SHP77 treated with DMSO at 0.1 percent for 48 hours (cell line): ENCODE results near the gene TKT.

ENCODE experiments used
- DNase-seq: peaks from one replicate; lab custom pipeline; 2025; lab: John Stamatoyannopoulos, UW

TKT gene

DNA sequence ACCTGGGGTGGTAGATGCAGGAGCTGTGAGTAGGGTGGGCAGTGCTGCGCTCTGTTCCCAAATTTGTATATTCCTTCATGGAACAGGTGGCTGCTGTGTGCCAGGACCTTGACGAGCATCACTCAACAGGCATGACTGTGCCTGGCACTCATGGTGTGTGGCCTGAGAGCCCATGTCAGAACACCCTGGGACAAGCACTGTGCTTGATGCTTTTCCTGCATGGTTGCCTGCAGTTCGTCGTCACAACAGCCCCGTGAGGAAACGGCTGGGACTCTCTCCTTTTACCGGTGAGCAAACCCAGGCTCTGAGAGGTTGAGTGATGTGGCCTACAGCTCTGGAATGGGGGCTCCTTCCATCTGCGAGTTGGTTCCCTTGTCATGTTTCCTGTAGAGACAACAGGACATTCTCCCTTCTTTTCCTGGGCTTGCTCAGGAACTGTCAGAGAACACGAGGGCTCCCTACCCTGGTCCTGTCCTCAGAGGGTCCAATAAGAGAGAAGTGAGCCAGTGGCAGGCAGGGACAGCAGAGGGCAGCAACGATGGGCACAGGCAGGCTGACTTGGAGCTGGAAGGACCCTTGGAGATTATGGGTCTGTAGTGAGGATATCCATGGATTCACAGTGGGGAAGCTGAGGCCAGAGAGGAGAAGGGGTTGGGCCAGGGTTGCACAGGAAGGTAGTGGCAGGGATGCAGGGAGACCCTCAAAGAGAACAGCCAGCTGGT, 57.4 kb downstream of the TKT start:
- DNase-seq = no peak

DNA sequence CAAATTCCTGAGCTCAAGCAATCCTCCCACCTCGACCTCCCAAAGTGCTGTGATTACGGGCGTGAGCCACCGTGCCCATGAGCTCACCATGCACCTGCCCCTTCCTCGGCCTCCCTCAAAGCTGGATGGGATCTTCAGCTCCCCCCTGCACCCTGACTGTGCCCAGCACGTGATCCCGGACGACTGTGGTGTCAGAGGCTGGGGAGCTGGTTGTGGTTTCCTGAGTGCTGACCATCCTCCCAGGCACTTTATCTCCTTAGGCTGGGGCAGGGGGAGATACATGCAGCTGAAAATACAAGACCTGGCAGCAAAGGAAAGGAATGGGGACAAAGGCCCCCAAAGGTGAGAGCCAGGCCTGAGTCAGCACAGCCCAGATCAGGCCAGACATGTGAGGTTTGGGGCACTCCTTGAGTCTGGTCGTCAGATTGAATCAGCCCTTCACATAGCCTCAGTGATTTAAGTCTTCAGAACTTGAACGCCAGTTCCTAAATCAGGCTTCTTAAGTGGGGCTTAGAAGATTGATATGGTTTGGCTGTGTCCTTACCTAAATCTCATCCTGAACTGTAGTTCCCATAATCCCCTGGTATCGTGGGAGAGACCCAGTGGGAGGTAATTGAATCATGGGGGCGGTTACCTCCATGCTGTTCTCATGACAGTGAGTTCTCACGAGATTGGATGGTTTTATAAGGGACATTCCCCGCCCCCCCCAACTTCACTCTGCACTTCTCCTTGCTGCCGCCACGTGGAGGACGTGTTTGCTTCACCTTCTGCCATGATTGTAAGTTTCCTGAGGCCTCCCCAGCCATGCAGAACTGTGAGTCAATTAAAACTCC, 59.0 kb downstream of the TKT start:
- no peak for DNase-seq

DNA sequence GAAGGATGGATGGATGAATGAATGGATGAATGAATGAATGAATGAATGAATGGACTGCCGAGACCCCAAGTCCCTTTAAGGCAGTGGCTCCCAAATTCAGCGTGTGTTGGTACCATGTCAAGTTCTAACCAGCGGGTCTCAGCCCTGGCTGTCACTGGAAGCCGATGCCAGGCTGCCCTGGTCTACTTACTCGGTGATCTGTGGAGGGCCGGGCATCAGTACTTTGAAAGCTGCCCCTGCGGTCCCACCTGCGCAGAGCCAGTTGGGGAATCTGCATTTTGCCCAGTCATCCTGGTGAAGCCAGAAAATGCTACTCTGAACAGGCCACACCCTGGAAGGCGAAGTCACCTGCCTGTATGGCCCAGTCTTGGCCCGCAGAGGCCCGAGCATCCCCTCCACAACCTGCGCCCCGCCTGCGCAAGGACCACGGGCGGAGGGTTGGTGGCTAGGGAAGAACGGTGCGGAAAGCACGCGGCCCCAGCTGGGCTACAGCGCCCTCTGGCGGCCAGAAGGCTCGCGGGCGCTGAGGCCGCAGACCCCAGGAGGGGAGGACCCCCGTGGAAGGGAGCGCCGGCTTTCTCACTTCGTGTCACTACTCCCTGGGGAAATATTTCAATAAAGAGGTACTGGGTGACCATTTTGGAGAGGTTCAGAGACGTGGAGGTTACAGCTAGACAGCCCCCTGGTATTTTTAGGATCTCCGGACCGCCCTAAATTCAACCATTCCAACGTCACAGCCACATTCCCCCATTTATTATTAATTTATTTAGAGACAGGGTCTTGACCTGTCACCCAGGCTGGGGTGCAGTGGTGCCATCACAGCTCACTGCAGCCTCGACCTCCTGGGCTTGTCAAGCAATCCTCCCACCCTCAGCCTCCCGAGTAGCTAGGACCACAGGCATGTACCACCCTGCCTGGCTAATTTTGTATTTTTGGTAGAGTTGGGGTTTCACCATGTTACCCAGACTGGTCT, 59.9 kb downstream of the TKT start:
- no peak for DNase-seq

DNA sequence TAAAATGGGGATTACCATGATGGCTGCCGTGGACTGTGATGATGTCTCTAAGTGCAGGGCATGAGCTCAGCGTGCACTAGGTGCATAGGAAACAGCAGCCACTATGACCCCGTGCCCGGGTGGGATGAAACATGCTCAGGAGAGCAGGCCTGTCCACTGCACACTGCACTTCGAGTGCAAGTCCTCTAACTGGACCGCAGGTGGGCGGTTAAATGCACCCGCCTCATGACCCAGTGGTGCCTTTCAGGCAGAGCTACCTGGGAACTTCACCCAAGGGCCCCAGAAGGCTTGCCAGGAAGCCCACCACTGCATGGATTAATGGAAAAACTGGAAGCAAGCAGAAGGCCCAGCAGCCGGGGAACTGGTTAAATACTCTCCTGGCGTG, 60.8 kb downstream of the TKT start:
- no peak for DNase-seq

DNA sequence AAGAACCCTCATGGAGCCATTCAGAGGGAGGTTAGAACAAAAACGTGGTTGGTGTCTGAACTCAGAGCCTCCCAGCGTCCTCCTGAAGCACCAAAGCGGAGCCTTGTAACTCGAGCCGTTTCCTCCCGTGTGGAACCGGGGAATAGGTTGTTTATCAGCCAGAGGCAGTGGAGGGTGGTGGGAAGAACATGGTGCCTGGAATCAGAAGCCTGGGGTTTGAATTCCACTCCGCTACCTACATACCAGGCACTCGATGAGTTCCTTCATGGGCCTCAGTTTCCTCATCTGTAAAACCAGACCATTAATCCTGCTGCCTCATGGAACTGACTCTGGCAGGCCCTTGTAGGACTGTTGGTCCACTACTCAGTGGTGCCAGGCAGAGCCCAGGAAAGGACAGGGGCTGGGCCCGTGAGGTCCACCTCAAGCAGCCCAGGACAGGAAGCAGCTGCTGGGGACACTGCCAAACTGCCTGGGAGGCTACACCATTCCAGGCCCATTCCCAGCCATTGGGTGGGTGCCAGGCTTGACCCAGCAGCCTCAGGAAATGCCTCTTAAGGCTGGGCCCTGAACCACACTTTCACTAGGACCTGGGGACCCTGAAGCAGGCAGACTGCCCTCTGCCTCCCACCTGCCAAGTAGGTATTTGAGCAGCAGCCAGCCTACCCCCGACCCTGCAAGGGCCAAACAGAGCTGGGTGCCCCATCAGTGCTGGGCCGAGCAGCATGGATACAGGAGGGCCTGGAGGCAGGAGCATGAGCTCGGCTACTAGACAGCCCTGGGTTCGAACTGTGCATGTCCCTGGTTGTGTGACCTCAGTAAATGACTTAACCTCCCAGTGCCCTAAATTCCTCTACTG, 61.4 kb downstream of the TKT start:
- DNase-seq = peak; percentile 9

DNA sequence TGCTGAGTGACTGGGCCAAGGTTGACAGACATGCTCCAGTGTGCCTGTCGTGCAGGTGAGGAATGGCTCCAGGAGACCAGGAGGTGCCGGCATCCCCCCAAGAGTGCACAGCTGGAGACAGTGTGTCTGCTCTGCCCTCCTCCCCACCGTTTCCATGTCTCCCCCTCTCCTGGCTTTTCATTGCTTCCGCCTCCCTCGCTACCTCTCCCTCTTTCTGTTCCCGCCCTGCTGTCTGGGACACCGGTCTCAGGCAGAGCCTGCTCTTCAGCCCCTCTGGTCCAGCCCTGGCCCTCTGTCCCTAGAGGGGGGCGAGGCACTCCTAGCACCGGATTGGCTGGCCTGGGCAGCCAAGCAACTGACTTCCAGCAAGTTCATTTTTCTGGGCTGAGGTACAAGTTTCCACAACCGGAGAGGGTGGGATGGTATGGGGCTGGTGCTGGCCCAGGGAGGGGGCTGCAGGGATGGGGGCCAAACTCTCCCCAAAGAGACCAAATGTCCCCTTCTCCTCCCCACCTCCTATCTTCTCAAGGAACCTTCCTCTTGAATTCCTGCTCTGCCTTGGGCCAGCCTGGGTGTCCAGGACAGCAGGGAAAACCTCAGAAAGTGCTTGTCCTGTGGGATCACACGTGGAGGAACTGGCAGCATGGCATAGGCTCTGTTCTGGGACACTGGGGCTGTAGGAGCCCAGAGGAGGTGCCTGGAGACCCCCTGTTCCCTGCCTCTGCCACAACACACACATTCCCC, 62.2 kb downstream of the TKT start:
- no peak for DNase-seq

DNA sequence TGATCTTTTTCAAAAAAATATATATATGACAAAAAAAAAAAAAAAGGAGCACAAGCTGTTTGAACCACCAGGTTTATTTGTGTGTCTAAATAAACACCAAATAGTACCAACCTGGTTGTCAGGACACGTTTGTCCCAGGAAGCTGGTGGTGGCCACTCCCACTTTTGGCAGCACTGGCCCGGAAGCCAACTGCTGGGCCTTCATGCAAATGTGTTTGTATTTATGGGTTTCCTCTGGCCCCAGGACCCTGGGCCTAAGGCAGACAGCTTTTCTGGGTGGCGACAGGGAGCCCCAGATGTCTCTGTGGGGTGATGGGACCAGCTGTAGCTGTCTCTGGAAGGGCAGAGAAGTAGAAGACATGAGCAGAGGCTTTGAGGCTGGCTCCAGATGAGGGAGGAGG, 63.2 kb downstream of the TKT start:
- no peak for DNase-seq

DNA sequence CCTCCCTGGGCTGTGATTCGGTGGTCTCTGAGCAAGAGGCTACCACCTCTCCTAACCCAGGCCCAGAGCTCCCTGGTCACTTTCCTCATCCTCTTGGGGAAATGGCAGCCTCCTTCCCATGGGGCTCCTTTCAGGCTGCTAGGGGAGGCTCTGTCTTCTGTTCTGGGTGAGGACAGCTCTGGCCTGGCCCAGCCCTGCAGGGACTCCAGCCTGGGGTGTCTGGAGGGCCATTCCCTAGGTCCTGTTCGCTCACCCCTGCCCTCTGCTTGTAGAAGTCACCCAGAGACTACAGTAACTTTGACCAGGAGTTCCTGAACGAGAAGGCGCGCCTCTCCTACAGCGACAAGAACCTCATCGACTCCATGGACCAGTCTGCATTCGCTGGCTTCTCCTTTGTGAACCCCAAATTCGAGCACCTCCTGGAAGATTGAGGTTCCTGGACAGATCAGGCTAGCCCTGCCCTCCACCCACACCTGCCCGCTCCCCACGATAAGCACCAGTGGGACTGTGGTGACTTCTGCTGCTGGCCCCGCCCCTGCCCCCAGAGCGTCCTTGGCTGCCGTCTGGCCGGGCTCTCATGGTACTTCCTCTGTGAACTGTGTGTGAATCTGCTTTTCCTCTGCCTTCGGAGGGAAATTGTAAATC, 63.9 kb downstream of the TKT start:
- no peak for DNase-seq

DNA sequence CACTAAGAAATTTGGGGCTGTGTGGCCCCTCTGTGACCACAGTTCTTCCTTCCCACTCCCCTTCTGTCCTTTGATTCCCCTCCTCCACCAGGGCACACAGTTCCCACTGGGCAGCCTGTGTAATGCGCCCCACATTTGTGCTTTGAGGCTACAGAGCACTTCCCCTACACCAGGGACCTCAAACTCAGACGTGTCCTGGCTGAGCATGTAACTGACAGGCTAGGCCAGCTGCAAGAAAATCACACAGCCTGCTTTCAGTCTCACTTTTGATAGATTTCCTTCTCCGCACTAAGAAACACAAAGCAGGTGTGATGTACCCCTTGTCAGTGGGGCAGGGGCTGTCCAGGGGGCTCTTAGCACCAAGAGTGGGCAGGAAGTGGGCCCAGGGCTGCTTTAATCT, 65.2 kb downstream of the TKT start:
- DNase-seq = no peak

DNA sequence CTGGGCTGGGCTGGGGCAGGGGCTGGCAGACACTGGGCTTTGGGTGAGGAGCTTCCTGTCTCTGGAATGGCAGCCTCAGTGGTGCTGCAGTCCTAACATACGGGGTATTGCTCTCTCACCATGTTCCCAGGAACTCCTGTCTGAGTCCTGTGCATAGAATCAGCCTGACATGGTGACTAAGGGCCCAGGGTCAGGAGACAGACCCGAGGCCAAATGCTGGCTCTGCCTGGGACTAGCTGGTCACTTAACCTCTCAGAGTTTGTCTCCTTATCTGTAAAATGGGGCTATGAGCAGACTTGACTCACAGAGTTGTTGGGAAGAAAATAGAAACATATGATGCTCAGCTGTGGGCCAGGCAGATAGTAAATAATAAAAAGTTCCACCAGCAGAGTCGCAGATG, 66.5 kb downstream of the TKT start:
- DNase-seq = no peak

DNA sequence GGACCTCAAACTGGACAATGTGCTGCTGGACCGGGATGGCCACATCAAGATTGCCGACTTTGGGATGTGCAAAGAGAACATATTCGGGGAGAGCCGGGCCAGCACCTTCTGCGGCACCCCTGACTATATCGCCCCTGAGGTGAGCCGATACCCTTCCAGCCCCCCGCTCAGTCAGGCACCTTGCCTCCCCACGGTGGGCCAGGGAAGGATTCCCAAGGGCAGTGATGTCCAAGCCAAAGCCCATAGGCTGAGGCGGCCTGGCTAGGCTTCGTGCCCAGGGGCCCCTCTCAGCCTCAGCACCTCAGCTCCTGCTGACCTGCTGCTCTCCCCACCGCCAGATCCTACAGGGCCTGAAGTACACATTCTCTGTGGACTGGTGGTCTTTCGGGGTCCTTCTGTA, 67.1 kb downstream of the TKT start:
- DNase-seq = no peak

DNA sequence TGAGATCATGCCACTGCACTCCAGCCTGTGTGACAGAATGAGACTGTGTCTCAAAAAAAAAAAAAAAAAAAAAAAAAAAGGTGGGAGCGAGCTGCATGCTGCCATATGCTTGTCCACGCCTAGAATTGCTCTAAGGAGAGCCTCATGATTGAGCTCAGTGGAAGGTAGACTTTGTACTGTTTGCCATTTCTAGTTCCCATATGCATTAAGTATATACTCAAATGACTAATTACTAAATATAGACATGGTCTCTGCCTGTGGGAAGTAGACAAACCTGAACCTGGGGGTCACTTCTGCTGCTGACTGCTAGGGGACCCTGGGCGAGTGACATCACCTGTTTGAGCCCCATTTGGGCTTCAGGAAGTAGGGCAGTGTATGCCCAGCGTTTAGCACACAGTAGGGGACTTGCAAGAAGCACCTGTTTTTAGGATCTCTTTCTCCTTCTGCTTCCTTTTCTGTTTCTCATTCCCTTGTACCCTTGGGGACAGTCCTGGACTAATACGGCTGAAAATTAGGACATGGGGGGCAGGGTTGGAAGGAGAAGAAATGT, 67.6 kb downstream of the TKT start:
- no peak for DNase-seq

DNA sequence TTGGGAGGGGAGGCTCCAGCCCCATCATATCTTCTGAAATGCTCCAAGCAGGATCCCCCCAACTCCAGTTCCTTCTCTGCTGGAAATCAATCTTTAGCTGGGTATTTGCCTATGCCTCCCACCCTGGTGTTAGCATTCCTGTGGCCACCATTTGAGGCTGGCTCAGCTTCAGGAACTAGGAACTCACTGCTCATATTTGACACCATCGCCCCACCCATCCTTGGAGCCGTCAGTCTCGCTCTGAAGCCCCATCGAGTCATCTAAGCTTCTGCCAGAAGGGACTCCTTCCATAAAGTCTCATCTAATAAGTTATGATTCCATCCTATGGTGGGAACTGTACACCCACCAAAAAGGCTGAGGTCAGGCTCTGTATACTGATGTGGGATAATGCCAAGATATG, 68.4 kb downstream of the TKT start:
- DNase-seq = no peak

DNA sequence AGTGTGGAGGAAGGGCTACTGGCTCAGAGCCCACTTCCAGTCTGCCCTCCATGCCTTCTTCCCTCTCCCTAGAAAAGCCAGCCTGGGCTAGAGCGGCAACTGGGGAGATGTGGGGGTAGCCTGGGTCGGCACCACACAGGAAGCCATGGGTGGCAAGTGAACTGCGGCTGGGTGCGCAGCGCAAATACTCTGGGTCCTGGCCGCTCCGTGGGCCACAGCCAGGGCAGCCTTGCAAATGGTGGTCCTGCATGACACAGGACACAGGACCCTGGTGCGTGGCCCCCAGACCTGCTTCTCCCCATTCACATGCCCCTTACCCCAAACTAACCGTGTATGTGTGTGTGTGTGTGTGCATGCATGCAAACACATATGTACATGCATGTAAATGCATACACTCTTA, 69.1 kb downstream of the TKT start:
- DNase-seq = no peak

DNA sequence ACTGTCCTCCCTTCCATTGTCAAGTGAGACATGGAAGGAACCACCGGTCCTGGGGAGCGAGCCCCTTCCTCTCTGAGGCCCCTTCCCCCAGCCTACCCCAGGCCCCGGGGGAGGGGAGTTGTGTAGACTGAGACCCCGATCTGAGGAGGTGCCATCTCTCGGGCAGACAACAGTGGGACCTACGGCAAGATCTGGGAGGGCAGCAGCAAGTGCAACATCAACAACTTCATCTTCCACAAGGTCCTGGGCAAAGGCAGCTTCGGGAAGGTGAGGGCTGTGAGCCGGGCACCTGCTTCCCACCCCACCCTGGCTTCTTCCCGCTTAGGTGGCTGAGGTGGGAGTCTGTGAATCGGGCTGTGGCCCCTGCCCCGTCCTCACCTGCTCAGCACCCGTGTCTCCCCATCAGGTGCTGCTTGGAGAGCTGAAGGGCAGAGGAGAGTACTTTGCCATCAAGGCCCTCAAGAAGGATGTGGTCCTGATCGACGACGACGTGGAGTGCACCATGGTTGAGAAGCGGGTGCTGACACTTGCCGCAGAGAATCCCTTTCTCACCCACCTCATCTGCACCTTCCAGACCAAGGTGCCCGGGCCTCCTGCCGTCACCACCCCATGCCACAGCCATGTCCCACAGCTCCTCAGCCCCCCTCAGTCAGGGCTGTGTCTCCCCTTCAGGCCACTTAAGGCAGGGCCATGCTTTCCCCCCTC, 69.9 kb downstream of the TKT start:
- no peak for DNase-seq

DNA sequence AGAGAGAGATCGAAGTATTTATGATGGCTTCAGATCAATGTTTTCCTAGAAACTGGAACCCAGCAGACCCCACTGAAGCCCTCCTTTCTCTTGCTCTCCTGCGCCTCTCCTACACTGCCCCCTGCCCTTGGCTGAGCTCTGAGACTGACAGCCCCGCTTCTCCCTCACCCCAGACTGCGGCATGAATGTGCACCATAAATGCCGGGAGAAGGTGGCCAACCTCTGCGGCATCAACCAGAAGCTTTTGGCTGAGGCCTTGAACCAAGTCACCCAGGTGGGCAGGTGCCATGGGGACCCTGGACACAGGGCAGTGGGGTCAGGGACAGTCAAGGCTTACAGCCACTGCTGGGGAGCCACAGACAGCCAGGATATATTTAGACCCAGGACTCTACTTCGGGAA, 71.1 kb downstream of the TKT start:
- DNase-seq = no peak

DNA sequence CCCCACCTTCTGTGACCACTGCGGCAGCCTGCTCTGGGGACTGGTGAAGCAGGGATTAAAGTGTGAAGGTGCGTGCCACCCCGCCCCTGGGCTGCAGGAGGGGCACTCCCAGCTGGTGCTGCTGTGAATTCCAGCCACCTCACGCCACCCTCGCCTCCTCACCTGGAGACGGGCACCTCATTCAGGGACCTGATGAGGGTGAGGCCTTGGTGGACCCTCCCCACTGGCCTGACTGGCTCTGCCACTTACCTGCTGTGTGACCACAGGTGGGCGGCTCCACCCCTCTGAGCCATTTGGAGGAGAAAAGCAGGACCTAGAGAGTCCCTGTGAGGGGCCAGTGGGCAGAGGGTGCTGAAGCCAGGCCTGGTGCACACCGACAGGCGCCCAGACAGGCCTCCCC, 72.3 kb downstream of the TKT start:
- DNase-seq = no peak

DNA sequence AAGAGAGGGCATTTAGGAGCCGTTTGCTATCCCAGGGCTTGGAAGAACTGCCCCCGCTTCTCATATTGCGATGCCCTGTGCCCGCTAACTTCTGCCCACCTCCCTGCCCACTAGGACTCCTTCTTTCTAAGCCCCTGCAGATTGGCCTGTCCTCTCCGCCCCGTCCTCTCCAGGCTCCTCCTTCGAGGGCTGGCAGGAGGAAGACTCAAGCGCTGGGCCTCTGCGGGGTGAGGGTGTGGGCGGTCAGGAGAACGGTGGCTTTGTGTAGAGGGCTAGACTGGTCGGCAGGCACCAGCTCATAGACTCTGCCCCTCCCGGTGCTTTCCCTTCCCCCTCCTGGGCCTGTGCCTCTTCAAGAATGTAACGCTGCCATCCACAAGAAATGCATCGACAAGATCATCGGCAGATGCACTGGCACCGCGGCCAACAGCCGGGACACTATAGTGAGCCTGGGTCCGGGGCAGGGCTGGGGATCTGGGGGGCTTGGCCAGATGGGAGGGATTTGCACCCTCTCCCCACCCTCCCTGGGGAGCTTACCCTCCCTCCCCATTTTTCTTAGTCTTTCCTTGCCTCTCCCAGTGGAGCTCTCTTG, 73.0 kb downstream of the TKT start:
- no peak for DNase-seq

DNA sequence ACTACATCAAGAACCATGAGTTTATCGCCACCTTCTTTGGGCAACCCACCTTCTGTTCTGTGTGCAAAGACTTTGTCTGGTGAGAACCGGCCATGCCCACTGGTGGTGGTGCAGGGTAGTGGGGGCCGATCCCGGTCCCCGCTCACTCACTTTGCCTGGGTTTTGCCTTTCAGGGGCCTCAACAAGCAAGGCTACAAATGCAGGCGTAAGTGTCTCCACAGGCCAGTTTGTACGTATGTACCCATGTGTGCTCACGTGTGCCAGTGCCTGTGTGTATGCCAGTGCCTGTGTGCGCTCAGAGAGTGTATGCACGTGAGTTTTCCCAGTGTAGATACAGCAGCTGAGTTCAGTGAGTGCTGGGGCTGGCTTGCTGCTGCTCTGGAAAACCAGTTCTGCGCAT, 74.3 kb downstream of the TKT start:
- DNase-seq = no peak
